HG02588 (cell line): ENCODE results near the gene OLR1.
"Not testable (repeated sequence)": the region's sequence is repeated elsewhere in the genome, so short reads cannot be mapped to it uniquely, and the experiment has no call there.

Experiments used
- ATAC-seq: cut with Tn5 transposase; IDR thresholded peaks from one replicate; pipeline ENCODE4 v1.9.1; 2021; ENCODE audit warnings: mild to moderate bottlenecking, moderate library complexity; ENCODE audit not compliant: unreplicated experiment

The OLR1 gene

DNA sequence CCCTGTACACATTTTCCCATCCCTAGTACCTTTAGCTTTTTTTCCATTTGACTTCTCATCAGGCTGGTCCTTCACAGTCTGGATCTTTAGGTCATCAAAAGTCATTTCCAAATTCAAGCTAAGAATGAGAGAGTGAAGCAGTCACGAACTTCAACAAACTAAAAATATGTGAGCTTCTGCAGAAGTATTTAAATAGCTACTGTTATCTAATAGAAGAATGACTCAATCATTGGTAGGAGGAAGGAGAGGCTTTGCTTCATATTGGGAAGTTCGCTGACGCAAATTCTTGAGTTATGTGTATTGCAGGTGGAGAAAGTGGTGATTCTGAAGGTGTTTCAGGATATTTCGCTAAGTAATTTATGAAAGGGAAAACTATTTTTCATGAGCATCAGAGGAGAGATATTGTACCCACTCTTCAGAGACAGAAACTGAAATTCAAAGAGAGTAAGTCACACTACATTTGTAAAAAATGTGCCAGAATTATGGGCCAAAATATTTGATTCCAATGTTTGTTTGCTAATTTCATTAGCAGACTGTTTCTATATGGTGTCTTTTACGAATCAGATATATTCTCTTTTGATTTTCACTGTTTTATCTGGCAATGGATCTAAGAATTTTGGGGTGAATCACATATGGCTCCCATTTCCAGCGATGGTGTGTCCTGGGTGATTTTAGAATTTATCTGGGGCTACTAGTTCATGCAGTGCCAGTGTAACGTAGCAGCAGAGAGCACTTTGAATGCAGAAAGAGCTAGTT is at the start of gene OLR1:
Gene OLR1 (minus strand): TSS at position 160 of the 756 bp plus-strand sequence. CDS start 55 bp downstream, at position 105.
- no peak for ATAC-seq

DNA sequence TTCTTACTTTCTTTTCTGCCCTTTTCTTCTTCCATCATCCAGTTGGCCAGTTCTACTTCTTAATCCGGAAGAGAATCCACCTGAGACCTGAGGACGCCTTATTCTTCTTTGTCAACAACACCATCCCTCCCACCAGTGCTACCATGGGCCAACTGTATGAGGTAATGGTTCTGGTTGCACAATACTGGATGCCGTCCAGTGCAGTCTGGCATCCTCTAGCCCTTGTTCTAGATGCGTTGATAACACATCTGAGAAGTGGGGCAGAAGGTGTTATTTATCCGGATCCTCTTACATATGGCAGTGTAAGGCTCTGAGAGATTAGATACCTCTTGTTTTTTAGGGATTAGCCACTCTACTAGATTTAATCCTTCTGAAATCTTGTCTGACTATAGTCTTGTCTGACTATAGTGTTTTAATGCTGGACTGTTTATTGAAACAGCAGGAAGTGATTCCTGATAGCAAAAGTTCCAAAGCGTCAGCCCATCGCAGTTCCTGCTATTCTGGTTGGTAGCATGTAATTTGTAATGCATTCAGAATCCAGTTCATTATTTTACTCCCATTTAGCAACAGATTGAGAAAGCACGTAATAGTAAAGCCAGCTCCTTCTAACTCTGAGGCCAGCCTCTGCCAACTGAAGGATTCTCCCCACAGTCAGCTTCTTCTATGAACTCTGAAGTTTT is 48.6 kb upstream of the OLR1 start:
- ATAC-seq: no peak

DNA sequence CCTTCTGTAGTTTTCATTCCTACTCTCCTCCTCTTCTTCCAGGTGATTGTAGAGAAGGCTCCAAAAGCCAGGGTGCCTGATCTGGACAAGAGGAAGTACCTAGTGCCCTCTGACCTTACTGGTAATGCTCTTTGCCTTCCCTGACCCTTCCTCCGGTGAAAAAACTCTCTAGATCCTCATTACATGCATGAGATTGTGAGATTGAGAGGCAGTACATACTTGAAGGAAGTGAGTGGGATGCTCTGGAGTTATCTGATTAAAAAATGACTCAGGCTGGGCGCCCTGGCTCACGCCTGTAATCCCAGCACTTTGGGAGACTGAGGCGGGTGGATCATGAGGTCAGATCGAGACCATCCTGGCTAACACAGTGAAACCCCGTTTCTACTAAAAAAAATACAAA is 46.1 kb upstream of the OLR1 start:
- ATAC-seq: no peak

DNA sequence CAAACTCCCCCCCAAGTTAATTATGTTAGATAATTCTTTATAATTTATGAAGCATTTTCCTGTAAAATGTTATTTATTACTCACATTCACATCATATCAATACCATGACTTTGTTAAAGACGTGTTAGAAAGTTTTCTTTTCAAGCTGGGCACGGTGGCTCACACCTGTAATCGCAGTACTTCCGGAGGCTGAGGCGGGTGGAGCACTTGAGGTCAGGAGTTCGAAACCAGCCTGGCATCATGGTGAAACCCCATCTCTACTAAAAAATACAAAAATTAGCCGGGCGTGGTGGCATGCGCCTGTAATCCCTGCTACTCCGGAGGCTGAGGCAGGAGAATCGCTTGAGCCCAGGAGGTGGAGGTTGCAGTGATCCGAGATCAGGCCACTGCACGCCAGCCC is 44.0 kb upstream of the OLR1 start:
- ATAC-seq: not testable (repeated sequence)

DNA sequence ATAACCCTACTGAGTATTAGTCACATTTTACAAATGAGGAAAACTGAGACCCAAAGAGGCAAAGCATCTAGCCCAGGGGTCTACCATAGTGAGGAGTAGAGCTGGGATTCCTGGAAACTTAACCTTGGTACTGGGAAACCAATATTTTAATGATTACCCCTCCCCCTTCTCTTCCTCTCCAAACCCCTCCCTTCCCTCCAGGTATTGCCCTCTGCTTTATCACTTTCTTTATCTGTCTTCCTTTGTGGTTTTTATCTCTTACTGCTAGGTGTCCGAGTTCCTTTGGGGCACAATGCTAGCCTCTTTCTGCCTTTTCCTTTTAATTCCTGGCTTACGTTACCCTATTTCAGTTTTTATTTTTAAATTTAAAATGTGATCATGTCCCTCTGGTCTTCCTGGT is 43.5 kb upstream of the OLR1 start:
- no peak for ATAC-seq

DNA sequence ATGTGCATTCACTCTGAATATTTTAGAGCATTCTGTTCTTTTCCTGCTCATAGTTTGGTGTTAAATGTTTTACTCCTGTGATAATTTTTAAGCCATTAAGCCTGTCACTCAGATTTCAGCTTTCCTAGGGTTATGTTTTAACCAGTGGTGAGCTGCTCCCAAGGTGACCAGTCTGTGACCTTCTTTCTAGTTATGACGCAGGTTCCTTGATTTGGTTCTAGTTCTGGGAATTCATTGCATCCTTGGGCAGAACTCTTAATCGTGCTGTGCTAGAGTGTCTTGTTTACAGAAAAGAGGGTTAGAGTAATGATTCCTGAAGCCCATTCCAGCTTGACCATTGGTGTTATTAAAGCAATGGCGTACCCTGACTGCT is 42.9 kb upstream of the OLR1 start:
- no peak for ATAC-seq

DNA sequence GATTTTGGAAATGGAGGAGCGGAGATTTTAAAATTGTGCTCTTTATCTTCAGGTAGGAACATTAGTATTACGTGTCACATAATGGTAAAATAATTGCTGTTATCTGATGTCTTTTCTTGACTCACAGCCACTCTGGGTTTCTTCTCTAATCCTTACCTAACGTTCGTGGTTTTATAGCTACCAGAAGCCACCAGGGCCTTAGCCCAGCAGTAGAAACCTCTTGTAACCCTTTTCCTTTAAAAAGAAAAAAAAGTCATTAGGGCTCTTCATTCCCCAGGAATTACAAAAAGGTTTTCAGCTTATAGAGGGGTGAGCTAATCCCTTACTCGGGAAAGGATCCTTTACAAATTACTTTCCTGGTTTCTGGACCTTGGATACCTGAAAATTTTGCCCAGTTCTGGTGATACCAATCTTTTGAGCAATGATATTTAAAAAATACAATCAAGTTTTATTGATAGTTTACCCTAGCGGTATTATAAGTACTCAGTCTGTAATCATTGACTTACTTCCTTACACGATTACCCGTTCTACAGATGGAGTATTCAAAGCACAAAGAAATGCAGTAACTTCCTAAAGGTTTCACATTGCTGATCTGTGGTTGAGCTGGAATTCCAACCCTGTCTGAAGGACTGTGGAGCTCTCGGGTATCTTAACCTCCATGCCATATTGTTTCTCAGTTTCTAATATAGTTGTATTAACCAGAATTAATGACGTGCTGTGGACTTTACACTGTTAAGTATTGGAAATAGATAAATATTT is 42.4 kb upstream of the OLR1 start:
- no peak for ATAC-seq

DNA sequence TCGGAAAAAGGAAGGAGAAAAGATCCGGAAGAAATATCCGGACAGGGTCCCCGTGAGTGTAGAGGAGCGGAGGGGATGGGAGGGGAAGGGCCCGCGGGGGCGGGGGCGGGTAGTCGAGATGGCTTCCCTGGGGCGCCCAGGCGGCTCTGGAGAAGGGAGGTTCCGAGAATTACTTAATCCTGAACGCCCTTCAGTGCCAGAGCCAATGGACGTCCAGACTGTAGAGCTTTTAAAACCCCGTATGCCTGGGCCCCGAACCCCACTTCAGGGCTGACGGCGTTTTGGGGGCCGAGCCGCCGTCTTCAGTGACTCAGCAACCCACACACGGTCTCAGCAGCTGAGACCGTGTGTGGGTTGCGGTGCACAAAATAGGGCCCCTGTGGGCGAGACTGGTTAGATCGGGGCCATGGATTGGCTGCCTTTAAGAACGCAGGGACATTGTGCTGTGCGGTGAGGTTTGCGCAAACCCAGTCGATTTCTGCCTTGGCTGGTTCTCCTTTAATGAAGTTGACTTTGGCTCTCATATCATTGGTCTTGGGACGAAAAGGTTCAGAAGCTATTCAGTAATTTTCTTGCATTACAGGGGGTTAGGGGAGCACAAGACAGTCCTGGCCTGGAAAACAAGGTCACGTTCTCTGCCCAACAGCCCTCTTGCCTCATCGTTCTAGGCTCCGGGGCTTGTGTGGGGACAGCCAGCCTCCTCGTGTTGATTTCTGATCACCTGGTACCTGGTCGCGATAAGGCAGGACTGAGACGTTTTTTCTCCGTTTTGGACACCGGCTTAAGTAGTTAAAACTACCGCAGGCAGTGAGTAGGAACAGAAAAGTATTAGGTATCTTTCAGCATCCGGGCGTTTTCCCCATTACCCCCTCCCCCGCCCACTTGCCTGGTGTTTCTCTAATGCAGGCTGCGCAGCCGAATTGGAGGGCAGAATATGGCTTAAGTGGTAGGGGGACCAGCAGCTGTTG is 41.5 kb upstream of the OLR1 start:
- ATAC-seq: peak; percentile 55

DNA sequence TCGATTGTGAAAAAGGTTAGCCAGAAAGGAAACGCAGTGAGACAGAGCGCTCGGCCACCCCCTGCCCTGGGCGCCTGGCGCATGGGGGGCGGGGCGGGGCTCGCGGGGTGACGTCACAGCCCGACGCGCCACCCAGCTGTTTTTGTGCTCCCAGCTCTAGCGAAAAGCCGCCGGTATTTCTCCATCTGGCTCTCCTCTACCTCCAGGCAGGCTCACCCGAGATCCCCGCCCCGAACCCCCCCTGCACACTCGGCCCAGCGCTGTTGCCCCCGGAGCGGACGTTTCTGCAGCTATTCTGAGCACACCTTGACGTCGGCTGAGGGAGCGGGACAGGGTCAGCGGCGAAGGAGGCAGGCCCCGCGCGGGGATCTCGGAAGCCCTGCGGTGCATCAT is 40.8 kb upstream of the OLR1 start, which contains the start of gene GABARAPL1:
Gene GABARAPL1 (plus strand): TSS at position 139 of the 393 bp plus-strand sequence. CDS start 253 bp downstream, at position 392.
- peak; percentile 65 for ATAC-seq

DNA sequence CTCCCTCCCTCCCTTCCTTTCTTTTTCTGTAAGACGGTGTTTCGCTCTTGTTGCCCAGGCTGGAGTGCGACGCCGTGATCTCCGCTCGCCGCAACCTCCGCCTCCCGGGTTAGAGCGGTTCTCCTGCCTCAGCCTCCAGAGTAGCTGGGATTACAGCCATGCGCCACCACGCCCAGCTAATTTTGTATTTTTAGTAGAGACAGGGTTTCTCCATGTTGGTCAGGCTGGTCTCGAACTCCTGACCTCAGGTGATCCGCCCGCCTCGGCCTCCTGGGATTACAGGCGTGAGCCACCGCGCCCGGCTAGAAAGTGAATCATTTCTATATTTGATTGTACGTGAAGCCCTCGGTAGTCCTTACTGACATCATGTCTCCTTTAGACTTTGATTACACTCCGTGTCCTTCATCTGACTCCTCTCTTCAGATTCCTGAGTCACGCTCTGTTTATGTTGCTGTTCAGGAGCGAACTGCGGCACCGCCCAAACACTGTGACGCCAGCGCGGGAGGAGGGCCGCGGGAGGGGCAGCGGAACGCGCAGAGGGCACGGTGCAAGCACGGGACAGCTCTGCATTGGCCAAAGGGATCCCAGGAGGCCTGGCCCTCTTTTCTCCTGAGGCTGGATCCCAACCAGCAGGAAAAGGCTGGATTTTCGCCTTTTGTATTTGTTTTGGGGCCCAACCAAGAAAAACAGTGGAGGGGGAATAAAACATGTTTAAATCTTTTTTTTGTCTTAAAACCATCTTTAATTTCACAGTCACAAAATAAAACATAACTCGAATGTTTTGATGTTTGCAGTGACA is 40.2 kb upstream of the OLR1 start:
- ATAC-seq: peak; percentile 58

DNA sequence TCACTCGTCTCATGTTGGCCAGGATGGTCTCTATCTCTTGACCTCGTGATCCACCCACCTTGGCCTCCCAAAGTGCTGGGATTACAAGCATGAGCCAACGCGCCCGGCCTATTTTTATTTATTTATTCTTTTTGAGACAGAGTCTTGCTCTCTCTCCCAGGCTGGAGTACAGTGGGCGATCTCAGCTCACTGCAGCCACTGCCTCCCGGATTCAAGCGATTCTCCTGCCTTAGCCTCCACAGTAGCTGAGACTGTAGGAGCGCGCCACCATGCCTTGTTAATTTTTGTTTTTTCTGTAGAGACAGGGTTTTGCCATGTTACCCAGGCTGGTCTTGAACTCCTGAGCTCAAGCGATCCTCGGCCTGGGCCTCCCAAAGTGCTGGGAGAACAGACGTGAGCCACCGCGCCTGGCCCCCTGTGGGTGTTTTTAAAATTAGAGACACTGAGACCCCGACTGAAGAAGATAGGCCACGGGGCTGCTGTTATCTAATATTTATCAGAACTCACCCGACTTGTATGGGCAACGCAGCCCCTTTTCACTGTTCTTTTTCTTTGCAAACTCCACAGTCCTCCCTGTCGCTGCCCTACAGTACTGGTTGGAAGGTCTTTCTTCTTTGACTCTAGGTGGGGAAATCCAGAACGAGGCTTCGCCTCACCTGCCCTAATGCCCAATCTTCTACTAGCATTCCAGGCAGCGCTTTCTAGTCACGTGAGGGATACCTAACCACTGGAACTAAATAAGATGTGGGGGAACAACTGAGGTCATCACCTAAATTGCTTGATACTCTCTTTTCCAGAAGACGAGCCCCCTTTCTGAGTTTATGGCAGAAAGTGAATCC is 39.4 kb upstream of the OLR1 start:
- no peak for ATAC-seq

DNA sequence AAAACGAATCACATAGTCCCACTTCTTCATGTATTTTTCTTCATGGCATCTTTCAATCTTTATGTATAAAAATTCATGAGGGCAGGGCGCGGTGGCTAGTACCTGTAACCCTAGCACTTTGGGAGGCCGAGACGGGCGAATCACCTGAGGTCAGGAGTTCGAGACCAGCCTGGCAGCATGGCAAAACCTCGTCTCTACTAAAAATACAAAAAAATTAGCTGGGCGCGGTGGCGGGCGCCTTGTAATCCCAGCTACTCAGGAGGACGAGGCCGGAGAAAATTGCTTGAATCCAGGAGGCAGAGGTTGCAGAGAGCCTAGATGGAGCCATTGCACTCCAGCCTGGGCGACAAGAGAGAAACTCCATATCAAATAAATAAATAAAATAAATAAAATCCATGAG is 38.3 kb upstream of the OLR1 start:
- no peak for ATAC-seq

DNA sequence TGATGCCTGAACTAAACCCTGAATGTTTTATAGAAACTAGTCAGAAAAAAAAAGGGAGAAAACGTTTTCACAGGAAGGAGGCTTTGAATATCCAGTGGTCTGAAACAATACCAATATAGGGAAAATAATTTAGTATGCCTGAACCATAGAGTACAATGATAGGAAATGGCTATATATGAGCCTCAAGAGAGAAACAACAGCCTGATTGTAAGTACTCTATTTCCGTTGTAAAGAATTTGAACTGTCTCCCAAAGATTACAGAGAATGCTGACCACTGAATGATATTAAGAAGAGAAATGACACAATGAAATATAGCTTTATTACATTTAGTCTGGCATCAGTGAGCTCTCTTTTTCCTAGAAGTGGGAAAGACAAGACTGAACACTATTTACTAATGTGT is 35.2 kb upstream of the OLR1 start:
- no peak for ATAC-seq

DNA sequence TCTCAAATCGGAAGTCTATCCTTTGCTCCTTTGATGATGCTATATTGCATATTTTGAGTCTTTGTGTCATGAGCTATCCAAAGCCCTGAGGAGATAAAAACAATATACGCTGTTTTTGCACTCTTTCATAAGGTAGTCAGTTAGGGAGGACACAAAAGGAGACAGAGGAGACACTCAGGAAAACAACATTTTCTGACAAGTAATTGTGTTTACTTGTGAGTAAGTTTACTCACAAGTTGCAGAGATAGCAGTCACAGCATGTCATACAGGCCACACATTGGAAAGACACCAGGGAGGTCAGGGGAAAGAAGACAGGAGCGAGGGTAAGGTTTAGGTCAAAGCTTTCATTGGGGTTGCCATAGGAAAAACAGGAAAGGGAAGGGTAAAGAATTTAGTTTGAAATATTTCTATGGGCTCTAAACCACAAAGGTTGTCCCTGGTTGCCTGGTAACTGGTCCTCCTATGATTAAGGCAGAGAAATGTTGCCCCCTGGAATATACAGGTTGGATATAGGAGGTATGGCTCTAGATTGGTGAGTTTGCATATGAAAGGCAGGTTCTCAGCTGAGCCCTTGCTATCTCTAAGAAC is 33.4 kb upstream of the OLR1 start:
- ATAC-seq: no peak

DNA sequence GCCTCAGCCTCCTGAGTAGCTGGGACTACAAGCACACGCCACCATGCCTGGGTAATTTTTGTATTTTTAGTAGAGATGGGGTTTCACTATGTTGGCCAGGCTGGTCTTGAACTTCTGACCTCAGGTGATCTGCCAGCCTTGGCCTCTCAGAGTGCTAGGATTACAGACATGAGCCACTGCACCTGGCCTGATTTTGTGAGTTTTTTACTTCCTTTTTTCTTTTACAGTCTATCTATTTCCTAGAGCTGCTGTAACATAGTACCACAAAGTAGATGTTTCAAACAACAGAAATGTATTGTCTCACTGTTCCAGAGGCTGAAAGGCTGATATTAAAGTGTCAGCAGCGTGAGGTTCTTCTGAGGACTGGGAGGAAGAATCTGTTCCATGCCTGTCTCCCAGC is 32.6 kb upstream of the OLR1 start:
- ATAC-seq: not testable (repeated sequence)

DNA sequence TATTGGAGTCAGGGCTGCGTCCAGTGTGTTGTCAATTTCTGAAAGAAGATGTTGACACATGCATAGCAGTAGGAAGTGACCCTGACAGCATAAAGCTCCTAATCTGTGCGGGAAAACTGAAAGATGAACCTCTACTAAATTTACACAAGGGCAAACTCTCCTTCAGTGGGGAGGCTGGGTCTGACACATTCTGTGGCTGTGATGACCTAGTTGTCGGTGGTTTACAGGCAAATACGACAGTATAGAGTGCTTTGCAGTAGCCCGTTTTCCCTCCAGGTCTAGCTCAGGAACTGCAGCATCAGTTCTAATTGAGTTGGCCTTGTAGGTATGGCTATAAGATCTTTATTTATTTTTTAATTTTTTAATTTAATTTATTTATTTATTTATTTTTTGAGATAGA is 25.9 kb upstream of the OLR1 start:
- no peak for ATAC-seq

DNA sequence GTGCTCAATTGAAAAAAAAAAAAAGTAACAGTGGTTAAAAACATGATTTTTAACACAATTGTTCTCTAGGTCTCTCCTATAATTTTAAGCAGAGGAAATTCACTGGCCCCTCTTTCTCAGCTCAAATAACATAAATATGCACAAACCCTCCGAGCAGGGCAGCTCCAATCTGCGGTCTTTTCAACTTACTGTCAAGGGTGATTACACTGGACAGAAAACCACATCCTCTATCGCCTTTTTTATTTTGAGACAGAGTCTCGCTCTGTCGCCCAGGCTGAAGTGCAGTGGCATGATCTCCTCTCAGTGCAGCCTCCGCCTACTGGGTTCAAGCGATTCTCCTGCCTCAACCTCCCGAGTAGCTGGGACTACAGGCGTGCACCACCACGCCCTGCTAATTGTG is 24.3 kb upstream of the OLR1 start:
- ATAC-seq: no peak

DNA sequence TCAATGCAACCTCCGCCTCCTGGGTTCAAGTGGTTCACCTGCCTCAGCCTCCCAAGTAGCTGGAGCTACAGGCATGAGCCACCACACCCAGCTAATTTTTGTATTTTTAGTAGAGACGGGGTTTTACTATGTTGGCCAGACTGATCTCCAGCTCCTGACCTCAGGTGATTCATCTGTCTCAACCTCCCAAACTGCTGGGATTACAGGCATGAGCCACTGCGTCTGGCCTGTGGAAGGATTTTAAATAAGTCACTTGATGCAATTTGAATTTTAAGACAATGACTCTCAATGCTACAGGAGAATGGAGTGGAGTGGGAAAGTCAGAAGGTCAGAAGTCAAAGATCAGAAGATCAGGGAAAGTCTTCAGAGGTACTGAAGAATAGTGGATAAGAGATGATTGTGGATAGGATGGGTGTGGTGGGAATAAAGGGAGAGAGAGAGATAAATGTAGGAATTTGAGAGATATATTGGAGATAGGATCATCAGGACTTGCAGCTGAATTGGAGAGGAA is 22.3 kb upstream of the OLR1 start:
- ATAC-seq: no peak
